Measurements from ENCODE around the gene IL27RA.

- no peak for TF ChIP-seq CTCF (conservative IDR thresholded peaks at IDR 0.05; ENCODE audit: low read depth, low read length)
- TF ChIP-seq EZH2 (IDR thresholded peaks at IDR 0.05; ENCODE audit: low read length, unreplicated experiment): no peak
- no peak for TF ChIP-seq EZH2phosphoT487 (IDR thresholded peaks at IDR 0.05; ENCODE audit: borderline replicate concordance, low read length)
These were observed 18.9 kb downstream of the IL27RA start for GRCh38 chr19:14050512-14050911.
